SU-DHL-6 (cell line): ENCODE measurements around the gene C5orf47.

ENCODE experiments used
- H2AFZ ChIP-seq: fragments of 200-600 bp; sonication (generic); 2 replicates; pipeline ENCODE4 v1.6.1; 2014; ENCODE audit warnings: low read depth, mild to moderate bottlenecking, moderate library complexity, mixed read lengths, antibody characterized with exemption, low read length; ENCODE audit not compliant: severe bottlenecking
- H3F3A ChIP-seq: fragments of 200-600 bp; shearing (Covaris generic); 2 replicates; pipeline ENCODE4 v1.6.0; 2016; ENCODE audit warnings: antibody characterized with exemption, mild to moderate bottlenecking; ENCODE audit not compliant: insufficient read depth
- H3K27ac ChIP-seq: fragments of 200-600 bp; sonication (generic); 2 replicates; pipeline ENCODE4 v1.5.1; 2016; ENCODE audit warnings: low read depth, mild to moderate bottlenecking, low read length, moderate library complexity, mixed read lengths
- H3K27me3 ChIP-seq: fragments of 200-600 bp; sonication (generic), shearing (Covaris generic); 2 replicates; pipeline ENCODE4 v1.6.0; 2014; ENCODE audit warnings: mild to moderate bottlenecking, low read length
- H3K36me3 ChIP-seq: fragments of 200-600 bp; sonication (generic); 2 replicates; pipeline ENCODE4 v1.6.1; 2014; ENCODE audit warnings: mild to moderate bottlenecking, low read length, mixed read lengths
- H3K4me2 ChIP-seq: fragments of 300-600, 200-600 bp; shearing (Covaris generic), sonication (generic); 2 replicates; pipeline ENCODE4 v1.6.0; 2014; ENCODE audit warnings: low read length, low read depth, mild to moderate bottlenecking; ENCODE audit not compliant: poor library complexity, severe bottlenecking
- H3K4me3 ChIP-seq: fragments of 200-600 bp; sonication (generic); 2 replicates; pipeline ENCODE4 v1.5.1; 2014; ENCODE audit warnings: antibody characterized with exemption, low read length, mild to moderate bottlenecking, mixed read lengths; ENCODE audit not compliant: insufficient read depth, poor library complexity, severe bottlenecking
- H3K79me2 ChIP-seq: fragments of 200-600 bp; sonication (generic); 2 replicates; pipeline ENCODE4 v1.6.1; 2014; ENCODE audit warnings: mild to moderate bottlenecking, low read length, moderate library complexity; ENCODE audit not compliant: insufficient read depth
- H3K9ac ChIP-seq: fragments of 200-600 bp; sonication (generic); 2 replicates; pipeline ENCODE4 v1.7.0; 2014; ENCODE audit warnings: mild to moderate bottlenecking, low read length
- H3K9me2 ChIP-seq: fragments of 200-600 bp; sonication (generic); replicated peaks from 2 replicates; pipeline ENCODE4 v1.6.1; 2014; ENCODE audit warnings: low read length; ENCODE audit not compliant: insufficient read depth
- H3K9me3 ChIP-seq: fragments of 200-600 bp; sonication (generic); 2 replicates; pipeline ENCODE4 v1.6.1; 2014; ENCODE audit warnings: low read length, mixed read lengths; ENCODE audit not compliant: insufficient read depth
- H4K20me1 ChIP-seq: fragments of 200-600 bp; sonication (generic); 2 replicates; pipeline ENCODE4 v1.6.1; 2014; ENCODE audit warnings: low read depth, mild to moderate bottlenecking, antibody characterized with exemption, low read length, moderate library complexity, mixed read lengths
- CTCF ChIP-seq: fragments of 200-600 bp; sonication (generic); IDR thresholded peaks from one replicate; pipeline ENCODE4 v1.5.1; 2017; ENCODE audit warnings: antibody characterized with exemption, mild to moderate bottlenecking, low read length, moderate library complexity; ENCODE audit not compliant: insufficient read depth, poor library complexity, severe bottlenecking
- EZH2phosphoT487 ChIP-seq: fragments of 200-600 bp; sonication (generic), shearing (Covaris generic); conservative IDR thresholded peaks from 2 replicates; pipeline ENCODE4 v1.6.1; 2018; ENCODE audit warnings: mild to moderate bottlenecking, antibody characterized with exemption, low read length, moderate library complexity, mixed read lengths

The C5orf47 gene

DNA sequence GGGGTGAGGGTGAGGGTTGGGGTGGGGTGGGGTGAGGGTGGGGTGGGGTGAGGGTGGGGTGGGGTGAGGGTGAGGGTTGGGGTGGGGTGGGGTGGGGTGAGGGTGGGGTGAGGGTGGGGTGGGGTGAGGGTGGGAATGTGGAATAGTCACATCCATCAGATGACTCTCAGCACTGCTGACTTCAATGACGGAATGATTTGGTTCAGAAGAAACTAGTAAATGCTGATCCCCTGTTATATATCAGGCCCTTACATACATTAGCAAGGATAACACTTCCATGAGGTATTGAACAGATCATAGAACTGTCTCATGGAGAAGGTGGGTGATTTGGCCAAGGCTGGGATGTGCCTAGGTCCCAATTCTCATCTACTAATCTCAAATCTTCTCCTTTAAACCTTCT, 24.5 kb upstream of the C5orf47 start:
- Histone ChIP-seq H3K9me3 (no peaks in the 10 kb centered on the region), H3K9ac (no peak overlapping the region), H2AFZ (no peak overlapping the region), H4K20me1 (no peaks in the 10 kb centered on the region), H3K27me3 (no peaks in the 10 kb centered on the region), H3F3A (peaks cover 19% of the 10 kb centered on the region), H3K36me3 (no peaks in the 10 kb centered on the region), H3K79me2 (no peaks in the 10 kb centered on the region), H3K4me2 (no peak overlapping the region), H3K27ac (no peak overlapping the region), H3K4me3 (no peak overlapping the region), H3K9me2 (no peaks in the 10 kb centered on the region)
- TF ChIP-seq EZH2phosphoT487 (no peak), CTCF (no peak)

DNA sequence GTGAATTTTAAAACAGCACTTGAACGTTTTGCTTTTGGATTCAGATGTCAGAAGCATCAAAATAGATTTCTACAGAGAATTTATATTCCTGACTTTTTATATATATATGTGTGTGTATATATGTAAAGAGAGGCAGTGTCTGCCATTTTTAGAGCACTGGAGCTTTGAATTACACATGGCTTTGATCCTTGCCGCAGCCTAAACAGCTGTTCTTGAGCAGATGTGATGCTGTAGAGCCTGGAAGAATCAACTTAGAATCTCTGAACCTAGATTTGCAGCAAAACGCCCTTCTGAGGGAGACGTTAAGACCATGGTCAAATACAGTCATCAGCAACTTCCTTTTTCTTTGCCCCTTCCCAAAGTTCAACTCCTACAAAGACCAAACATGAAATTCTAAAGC, 21.7 kb upstream of the C5orf47 start:
- no peak overlapping the region for H3K4me2 ChIP-seq
- H3K4me3 ChIP-seq, result no peak overlapping the region
- no peaks in the 10 kb centered on the region for H3K9me3 ChIP-seq
- no peak overlapping the region for H2AFZ ChIP-seq
- H3K9me2 ChIP-seq, result no peaks in the 10 kb centered on the region
- H3F3A ChIP-seq, result peaks cover 8% of the 10 kb centered on the region; the same call in 1 of the 2 replicates
- TF ChIP-seq EZH2phosphoT487 (no peak), CTCF (no peak)
- H3K79me2 ChIP-seq, result no peaks in the 10 kb centered on the region
- no peak overlapping the region for H3K9ac ChIP-seq
- no peaks in the 10 kb centered on the region for H3K36me3 ChIP-seq
- no peaks in the 10 kb centered on the region for H3K27me3 ChIP-seq
- no peaks in the 10 kb centered on the region for H4K20me1 ChIP-seq
- H3K27ac ChIP-seq, result no peak overlapping the region

- Histone ChIP-seq H3F3A (no peaks in the 10 kb centered on the region; the same call in 1 of the 2 replicates), H3K79me2 (no peaks in the 10 kb centered on the region), H3K9me3 (no peaks in the 10 kb centered on the region), H3K9me2 (no peaks in the 10 kb centered on the region), H2AFZ (no peak overlapping the region), H3K4me2 (no peak overlapping the region), H3K9ac (no peak overlapping the region), H3K27ac (no peak overlapping the region), H3K4me3 (no peak overlapping the region), H3K27me3 (no peaks in the 10 kb centered on the region), H3K36me3 (no peaks in the 10 kb centered on the region), H4K20me1 (no peaks in the 10 kb centered on the region)
- TF ChIP-seq EZH2phosphoT487 (no peak), CTCF (no peak)
These were observed 20.7 kb upstream of the C5orf47 start for GRCh38 chr5:173968154-173968797.
